ENCODE data around the gene IFT88. TPM values are rescaled to one million over a fixed set of nuclear protein-coding genes. Genes with fewer than 3 reads are reported as not detected.

Gene IFT88
- polyA plus RNA-seq, 3 donors: 2.9 to 4.5 (median 4.1) TPM

DNA sequence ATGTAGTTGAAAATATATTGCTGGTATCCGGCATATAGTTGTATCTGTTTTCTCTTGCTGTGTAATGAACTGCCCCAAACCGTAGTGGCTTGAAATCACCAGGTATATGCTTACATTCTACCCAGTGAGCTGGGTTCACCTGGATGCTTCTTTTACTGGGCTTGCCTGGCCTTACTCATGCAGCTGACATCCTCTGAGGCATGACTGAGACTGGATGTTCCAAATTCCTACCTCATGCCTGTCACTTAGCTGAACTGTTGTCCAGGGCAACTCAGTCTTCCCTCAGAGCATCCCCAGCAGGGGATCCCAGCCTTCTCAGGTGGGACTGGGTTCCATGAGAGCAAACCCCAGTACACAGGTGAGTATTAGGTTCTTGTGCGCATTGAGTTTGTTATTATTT lies 66.8 kb downstream of the IFT88 start:
- Histone ChIP-seq H3K9ac (ENCODE audit: insufficient read depth, low read length, poor library complexity, severe bottlenecking) (no peak overlapping the region), H3K4me2 (replicated peaks; ENCODE audit: extremely low read depth, low read length, poor library complexity, severe bottlenecking) (no peak overlapping the region), H2AFZ (ENCODE audit: insufficient read depth, low read depth, low read length, poor library complexity, severe bottlenecking) (no peak overlapping the region), H3K4me1 (ENCODE audit: control insufficient read depth in 1 of 2, insufficient read depth in 2 of 2, low read length in 2 of 2) (no peaks in the 10 kb centered on the region), H3K4me3 (replicated peaks in 1 of 3; ENCODE audit: low read depth in 2 of 3, low read length in 3 of 3) (no peak overlapping the region), H3K9me3 (replicated peaks in 1 of 2; ENCODE audit: control insufficient read depth in 1 of 2, insufficient read depth in 1 of 2, low read length in 2 of 2) (no peaks in the 10 kb centered on the region), H3K36me3 (replicated peaks in 1 of 2; ENCODE audit: control insufficient read depth in 1 of 2, insufficient read depth in 2 of 2, low read length in 2 of 2) (no peaks in the 10 kb centered on the region), H3K27ac (ENCODE audit: low read depth in 1 of 2, low read length in 2 of 2) (no peak overlapping the region), H3K79me2 (ENCODE audit: insufficient read depth, low read length) (no peaks in the 10 kb centered on the region), H3K27me3 (ENCODE audit: control insufficient read depth in 2 of 2, insufficient read depth in 2 of 2, low read length in 2 of 2) (no peaks in the 10 kb centered on the region), H4K20me1 (ENCODE audit: insufficient read depth, low read length) (no peaks in the 10 kb centered on the region)
- no peaks in the 10 kb centered on the region for H3K4me1 Mint-ChIP-seq
- no peak for DNase-seq
- H3K27ac Mint-ChIP-seq: no peak overlapping the region
- 100% methylated on average over 2 of the region's 3 CpGs for WGBS (ENCODE audit: insufficient coverage)
- H3K36me3 Mint-ChIP-seq: peaks cover 4 to 18% of the 10 kb centered on the region in 2 donors
- no peaks in the 10 kb centered on the region for H3K27me3 Mint-ChIP-seq (ENCODE audit: low read depth in 3 of 3)
- intact Hi-C loops (cut with micrococcal nuclease): no loop called here
- no peaks in the 10 kb centered on the region for H3K9me3 Mint-ChIP-seq
- TF ChIP-seq, protein P1, sequence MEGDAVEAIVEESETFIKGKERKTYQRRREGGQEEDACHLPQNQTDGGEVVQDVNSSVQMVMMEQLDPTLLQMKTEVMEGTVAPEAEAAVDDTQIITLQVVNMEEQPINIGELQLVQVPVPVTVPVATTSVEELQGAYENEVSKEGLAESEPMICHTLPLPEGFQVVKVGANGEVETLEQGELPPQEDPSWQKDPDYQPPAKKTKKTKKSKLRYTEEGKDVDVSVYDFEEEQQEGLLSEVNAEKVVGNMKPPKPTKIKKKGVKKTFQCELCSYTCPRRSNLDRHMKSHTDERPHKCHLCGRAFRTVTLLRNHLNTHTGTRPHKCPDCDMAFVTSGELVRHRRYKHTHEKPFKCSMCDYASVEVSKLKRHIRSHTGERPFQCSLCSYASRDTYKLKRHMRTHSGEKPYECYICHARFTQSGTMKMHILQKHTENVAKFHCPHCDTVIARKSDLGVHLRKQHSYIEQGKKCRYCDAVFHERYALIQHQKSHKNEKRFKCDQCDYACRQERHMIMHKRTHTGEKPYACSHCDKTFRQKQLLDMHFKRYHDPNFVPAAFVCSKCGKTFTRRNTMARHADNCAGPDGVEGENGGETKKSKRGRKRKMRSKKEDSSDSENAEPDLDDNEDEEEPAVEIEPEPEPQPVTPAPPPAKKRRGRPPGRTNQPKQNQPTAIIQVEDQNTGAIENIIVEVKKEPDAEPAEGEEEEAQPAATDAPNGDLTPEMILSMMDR (IDR thresholded peaks at IDR 0.05): no peak
- H3K4me3 Mint-ChIP-seq: no peak overlapping the region

DNA sequence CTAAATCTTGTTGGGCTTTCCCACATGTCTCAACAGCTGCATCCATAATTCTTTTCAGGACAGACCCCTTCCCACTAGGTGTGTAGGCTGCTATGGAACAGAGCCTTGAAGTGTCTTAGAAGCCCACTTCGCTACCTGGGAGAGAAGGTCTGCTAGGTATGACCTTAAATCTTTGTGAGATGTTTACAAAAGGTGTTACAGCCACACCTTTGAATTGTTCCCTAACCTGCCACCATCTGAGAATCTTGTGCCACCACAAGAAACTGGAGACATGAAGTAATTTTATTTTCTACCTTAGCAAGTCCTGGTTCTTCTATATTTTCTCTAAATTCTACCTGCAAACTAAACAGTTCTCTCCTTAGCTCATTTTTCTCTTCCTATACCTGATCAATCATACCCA lies 69.1 kb downstream of the IFT88 start:
- no peak for DNase-seq
- H3K9ac ChIP-seq (ENCODE audit: insufficient read depth, low read length, poor library complexity, severe bottlenecking): no peak overlapping the region
- H3K36me3 Mint-ChIP-seq: peaks cover 5 to 14% of the 10 kb centered on the region in 2 donors
- no peaks in the 10 kb centered on the region for H3K36me3 ChIP-seq (replicated peaks in 1 of 2; ENCODE audit: control insufficient read depth in 1 of 2, insufficient read depth in 2 of 2, low read length in 2 of 2)
- intact Hi-C loops (cut with micrococcal nuclease): no loop called here
- no peak overlapping the region for H2AFZ ChIP-seq (ENCODE audit: insufficient read depth, low read depth, low read length, poor library complexity, severe bottlenecking)
- H3K4me3 ChIP-seq (replicated peaks in 1 of 3; ENCODE audit: low read depth in 2 of 3, low read length in 3 of 3): no peak overlapping the region
- WGBS (ENCODE audit: insufficient coverage): no CpG with 5 or more reads among the region's 1 CpG
- H3K4me1 Mint-ChIP-seq: no peaks in the 10 kb centered on the region
- no peak overlapping the region for H3K4me3 Mint-ChIP-seq
- TF ChIP-seq, protein P1 (IDR thresholded peaks at IDR 0.05): no peak
- H3K4me1 ChIP-seq (ENCODE audit: control insufficient read depth in 1 of 2, insufficient read depth in 2 of 2, low read length in 2 of 2): no peaks in the 10 kb centered on the region
- H3K9me3 Mint-ChIP-seq: no peaks in the 10 kb centered on the region
- no peak overlapping the region for H3K27ac Mint-ChIP-seq
- H3K27me3 Mint-ChIP-seq (ENCODE audit: low read depth in 3 of 3): no peaks in the 10 kb centered on the region
- H3K9me3 ChIP-seq (replicated peaks in 1 of 2; ENCODE audit: control insufficient read depth in 1 of 2, insufficient read depth in 1 of 2, low read length in 2 of 2): no peaks in the 10 kb centered on the region
- no peaks in the 10 kb centered on the region for H4K20me1 ChIP-seq (ENCODE audit: insufficient read depth, low read length)
- no peaks in the 10 kb centered on the region for H3K27me3 ChIP-seq (ENCODE audit: control insufficient read depth in 2 of 2, insufficient read depth in 2 of 2, low read length in 2 of 2)
- H3K27ac ChIP-seq (ENCODE audit: low read depth in 1 of 2, low read length in 2 of 2): no peak overlapping the region
- H3K4me2 ChIP-seq (replicated peaks; ENCODE audit: extremely low read depth, low read length, poor library complexity, severe bottlenecking): no peak overlapping the region
- H3K79me2 ChIP-seq (ENCODE audit: insufficient read depth, low read length): no peaks in the 10 kb centered on the region
